ENCODE results near the gene INTS7.
"Not testable (repeated sequence)": the region's sequence is repeated elsewhere in the genome, so short reads cannot be mapped to it uniquely, and the experiment has no call there.

Gene INTS7

GRCh38 chr1:211939876-211940468 is 95.4 kb downstream of the INTS7 start:
- no peak for DNase-seq (ENCODE audit: low read depth, low spot score)
- no peak overlapping the region for H3K27ac ChIP-seq

- no peak overlapping the region for H3K27ac ChIP-seq
- DNase-seq (ENCODE audit: low read depth, low spot score), result no peak
Measured at GRCh38 chr1:211938561-211938997, 96.8 kb downstream of the INTS7 start.

GRCh38 chr1:211937422-211937821 is 97.9 kb downstream of the INTS7 start:
- H3K27ac ChIP-seq; DNase-seq (ENCODE audit: low read depth, low spot score): not testable (repeated sequence)

GRCh38 chr1:211935448-211935970 is 99.8 kb downstream of the INTS7 start:
- DNase-seq (ENCODE audit: low read depth, low spot score), result no peak
- no peak overlapping the region for H3K27ac ChIP-seq

DNA sequence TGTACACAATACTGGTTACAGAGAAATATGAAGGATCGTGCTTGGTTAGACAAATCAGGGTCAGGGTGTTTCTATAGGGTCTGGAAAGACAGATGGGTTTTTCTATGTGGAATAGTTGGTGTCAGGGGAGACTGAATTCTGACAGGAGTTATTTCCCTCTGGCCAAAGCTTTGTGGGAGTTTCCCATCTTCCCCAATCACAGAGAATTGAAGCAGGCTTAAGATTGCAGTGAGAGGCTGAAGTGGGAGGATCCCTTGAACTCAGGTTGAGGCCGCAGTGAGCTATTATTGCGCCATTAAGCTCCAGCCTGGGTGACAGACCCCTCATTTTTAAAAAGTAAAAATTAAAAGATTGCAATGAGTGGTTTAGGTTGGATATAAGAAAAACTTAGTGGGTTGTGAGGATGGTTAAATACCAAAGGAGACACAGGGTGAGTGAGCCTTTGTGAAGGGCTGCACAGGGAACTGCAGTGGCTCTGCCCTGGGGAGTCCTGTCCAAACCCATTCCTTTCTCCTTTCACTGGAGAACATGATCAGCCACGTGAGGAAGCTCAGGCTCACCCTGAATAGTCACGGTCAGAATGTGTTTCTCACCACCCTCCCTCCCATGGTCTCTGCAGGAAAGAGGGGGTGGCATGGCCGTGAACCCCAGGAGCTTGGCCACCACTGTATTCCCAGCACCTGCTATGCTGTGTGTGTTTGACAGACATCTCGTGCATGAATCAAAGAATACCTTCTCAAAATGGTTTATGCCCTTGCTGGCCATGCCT is 101.2 kb downstream of the INTS7 start:
- no peak for DNase-seq (ENCODE audit: low read depth, low spot score)
- no peak overlapping the region for H3K27ac ChIP-seq

DNA sequence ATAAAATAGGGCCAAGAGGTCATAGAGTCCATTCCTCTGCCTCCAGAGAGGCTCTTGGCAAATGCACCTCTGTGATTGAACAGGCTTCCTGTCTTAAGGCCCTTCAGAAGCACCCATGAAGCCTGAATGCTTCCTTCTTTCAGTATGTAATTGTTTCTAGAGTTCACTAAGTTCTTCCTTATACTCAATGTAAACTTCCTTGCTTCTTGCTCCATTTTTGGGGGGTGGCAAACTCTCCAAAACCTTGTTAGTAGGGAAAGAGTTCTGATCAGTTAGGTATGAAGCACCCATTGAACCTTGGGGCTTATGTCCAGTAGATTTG is 102.5 kb downstream of the INTS7 start:
- no peak for DNase-seq (ENCODE audit: low read depth, low spot score)
- H3K27ac ChIP-seq, result no peak overlapping the region

GRCh38 chr1:211932231-211932932 is 103.0 kb downstream of the INTS7 start:
- no peak overlapping the region for H3K27ac ChIP-seq
- DNase-seq (ENCODE audit: low read depth, low spot score), result no peak

DNA sequence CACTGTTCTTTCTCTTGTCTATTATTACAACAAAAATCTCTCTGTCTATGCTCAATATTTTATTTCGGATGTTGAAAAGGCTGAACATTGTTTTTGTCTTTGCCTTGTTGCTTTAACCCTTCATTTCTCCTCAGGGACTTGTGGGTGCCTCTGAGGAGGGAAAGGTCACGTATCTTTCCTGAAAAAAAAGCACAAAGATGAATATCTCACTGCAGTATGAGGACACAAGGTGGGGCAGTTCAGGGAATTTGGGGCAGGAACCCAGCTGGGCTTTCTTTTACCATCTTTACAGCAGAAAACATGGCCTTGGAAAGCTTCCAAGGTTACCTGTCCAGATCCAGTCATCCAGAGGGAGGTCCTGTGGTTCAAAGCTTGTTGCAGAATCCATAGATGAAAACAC is 105.7 kb downstream of the INTS7 start:
- peak overlapping the region; percentile 86 for H3K27ac ChIP-seq
- DNase-seq (ENCODE audit: low read depth, low spot score), result no peak

GRCh38 chr1:211928993-211929637 is 106.2 kb downstream of the INTS7 start:
- peak overlapping the region; percentile 86 for H3K27ac ChIP-seq
- no peak for DNase-seq (ENCODE audit: low read depth, low spot score)

- peak overlapping the region; percentile 86 for H3K27ac ChIP-seq
- DNase-seq (ENCODE audit: low read depth, low spot score), result peak; percentile 90
Measured at GRCh38 chr1:211928290-211928801, 107.0 kb downstream of the INTS7 start.

- peak overlapping the region; percentile 51 for H3K27ac ChIP-seq
- peak; percentile 51 for DNase-seq (ENCODE audit: low read depth, low spot score)
Measured at GRCh38 chr1:211925016-211925415, 110.3 kb downstream of the INTS7 start.

DNA sequence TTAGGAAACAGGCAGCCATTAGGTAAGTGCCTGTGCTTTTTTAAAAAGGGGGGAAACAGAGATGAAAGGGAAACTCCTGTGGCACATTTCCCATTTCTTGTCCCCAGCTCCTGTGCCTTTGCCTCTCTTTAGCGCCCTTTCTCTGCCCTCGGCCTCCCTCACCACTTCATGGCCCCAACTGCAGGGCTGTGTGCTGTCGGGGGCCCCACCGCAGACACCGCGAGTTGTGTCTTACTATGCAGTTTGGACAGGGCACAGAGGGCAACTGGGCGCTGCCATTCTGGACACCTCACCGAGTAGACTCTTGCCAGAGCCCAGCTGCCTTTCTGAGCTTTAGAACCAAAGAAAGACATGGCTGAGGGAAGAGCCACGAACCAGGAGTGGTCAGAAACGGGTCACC is 111.1 kb downstream of the INTS7 start:
- no peak for DNase-seq (ENCODE audit: low read depth, low spot score)

DNA sequence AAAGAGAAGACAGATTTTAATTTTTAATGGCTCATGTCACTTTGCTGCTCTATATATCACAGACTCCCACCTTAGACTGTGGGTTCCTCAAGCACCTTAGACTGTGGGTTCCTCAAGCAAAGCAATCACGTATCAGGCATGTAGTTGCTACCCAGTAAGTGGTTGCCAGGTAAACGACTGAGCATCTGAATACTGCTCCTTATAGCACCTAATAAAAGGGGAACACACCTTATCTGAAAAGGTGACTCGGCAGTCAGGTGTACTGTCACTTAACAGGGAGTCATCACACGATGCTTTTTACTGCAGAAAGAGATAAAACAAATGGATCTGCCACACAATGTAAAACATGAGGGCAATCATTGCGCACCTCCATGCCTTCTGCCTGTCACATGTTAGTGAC is 112.3 kb downstream of the INTS7 start:
- no peak overlapping the region for H3K27ac ChIP-seq
- no peak for DNase-seq (ENCODE audit: low read depth, low spot score)

More for the DNA sequence above, 111.1 kb downstream of the INTS7 start:
- H3K27ac ChIP-seq, result peak overlapping the region; percentile 51

- DNase-seq (ENCODE audit: low read depth, low spot score), result no peak
- H3K27ac ChIP-seq, result no peak overlapping the region
Measured at GRCh38 chr1:211921579-211922095, 113.7 kb downstream of the INTS7 start.

- H3K27ac ChIP-seq, result no peak overlapping the region
- DNase-seq (ENCODE audit: low read depth, low spot score), result no peak
Measured at GRCh38 chr1:211920602-211921226, 114.6 kb downstream of the INTS7 start.

DNA sequence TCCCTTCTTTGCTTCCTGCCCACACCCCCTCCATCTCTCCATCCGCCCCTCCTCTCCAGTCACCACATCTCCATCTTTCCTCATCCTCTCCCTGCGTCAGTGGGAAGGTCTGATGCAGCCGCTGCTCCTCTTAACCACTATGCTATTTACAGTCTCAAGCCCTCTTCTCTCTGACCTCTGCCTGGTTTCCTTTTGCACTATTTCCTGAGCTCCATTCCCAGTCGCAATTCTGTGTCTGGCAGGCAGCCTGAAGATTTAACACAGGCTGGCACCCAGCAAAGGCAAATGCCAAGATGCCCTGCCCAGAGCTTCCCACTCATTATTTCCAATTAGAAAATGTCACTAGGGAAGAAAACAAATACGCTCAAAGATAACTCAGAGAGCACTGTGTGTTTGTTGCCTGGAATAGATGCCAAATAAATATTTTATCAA is 115.2 kb downstream of the INTS7 start:
- no peak for DNase-seq (ENCODE audit: low read depth, low spot score)
- H3K27ac ChIP-seq, result no peak overlapping the region

DNA sequence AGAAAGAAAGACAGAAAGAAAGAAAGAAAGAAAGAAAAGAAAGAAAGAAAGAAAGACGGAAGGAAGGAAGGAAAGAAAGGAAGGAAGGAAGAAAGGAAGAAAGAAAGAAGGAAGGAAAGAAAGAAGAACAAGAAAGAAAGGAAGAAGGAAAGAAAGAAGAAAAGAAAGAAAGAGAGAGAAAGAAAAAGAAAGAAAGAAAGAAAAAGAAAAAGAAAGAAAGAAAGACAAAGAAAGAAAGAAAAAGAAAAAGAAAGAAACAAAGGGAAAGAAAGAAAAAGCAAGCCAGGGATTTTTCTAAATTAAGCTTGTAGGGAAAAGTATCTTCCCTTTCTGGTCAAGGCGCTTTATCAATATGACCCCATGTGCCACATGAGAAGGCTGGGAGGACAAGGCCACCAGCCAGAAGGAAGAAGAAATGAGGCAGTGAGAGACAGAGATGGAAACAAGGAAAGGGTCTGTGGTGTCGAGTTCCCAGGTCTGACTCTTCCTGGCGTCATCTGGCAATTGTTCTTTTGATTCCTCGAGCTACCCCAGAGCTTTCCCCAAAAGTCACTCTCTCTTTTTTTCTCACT is 116.4 kb downstream of the INTS7 start:
- H3K27ac ChIP-seq, result no peak overlapping the region
- DNase-seq (ENCODE audit: low read depth, low spot score), result no peak

DNA sequence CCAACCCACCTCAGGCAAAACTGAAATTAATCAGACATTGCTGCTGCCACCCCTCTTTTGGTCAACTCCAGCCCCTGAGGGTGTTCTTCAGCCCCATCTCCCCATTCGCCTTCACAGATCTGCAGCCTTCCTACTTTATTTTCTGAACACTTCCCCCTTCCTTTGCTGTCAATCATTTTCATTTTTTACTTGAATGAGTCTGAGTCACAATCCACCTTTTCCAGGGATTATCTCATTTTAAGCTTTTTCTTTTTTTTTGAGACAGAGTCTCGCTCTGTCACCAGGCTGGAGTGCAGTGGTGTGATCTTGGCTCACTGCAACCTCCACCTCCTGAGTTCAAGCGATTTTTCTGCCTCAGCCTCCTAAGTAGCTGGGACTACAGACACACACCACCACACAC is 118.9 kb downstream of the INTS7 start:
- not testable (repeated sequence) for DNase-seq (ENCODE audit: low read depth, low spot score); H3K27ac ChIP-seq

DNA sequence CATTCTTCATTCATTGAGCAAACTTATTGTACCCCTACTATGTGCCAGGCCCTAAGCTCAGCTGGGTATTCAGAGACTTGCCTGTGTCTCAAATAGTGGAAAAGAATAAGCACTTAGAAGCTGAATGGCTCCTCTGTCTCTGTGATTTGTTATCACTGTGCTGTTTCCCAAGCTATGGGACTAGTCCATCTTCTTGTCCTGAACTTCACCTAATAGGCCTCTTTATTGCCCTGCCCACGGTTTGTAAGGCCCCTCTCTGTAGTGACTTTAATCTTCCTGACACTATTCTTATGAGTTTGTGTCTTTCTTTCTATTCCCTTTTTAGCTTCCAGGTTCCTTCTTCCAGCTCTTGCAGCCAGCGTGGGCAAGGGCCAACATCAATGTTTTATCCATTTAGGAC is 119.4 kb downstream of the INTS7 start:
- no peak for DNase-seq (ENCODE audit: low read depth, low spot score)
- H3K27ac ChIP-seq, result no peak overlapping the region

Measured in epithelial cell of prostate (primary cell).